Measurements from ENCODE around the gene AUTS2.

- TF ChIP-seq EZH2 (IDR thresholded peaks at IDR 0.05; ENCODE audit: insufficient read depth, poor library complexity, severe bottlenecking) (no peak), EZH2phosphoT487 (IDR thresholded peaks at IDR 0.05; ENCODE audit: insufficient read depth, low read depth) (no peak)
Observed at GRCh38 chr7:70303309-70303708, 705.0 kb downstream of the AUTS2 start.

Measured in GM23248 (cell line).